ENCODE measurements around the gene THAP8. TPM values are rescaled to one million over a fixed set of nuclear protein-coding genes. Genes with fewer than 3 reads are reported as not detected.

The THAP8 gene
- polyA plus RNA-seq, 1 donor from 2014 or later: 5.6 TPM

Other genes with a start within 250 kb of the THAP8 start
- gene PRODH2, start 241.4 kb downstream of the THAP8 start, polyA plus RNA-seq: not detected
- not detected for gene NPHS1, start 201.8 kb downstream of the THAP8 start, polyA plus RNA-seq
- gene KIRREL2, start 197.4 kb downstream of the THAP8 start, polyA plus RNA-seq: not detected
- not detected for gene APLP1, start 185.7 kb downstream of the THAP8 start, polyA plus RNA-seq
- 28.6 TPM for gene NFKBID, start 153.7 kb downstream of the THAP8 start, polyA plus RNA-seq
- 118 TPM for gene HCST, start 151.8 kb downstream of the THAP8 start, polyA plus RNA-seq
- 13.7 TPM for gene TYROBP, start 146.0 kb downstream of the THAP8 start, polyA plus RNA-seq
- 0.15 TPM for gene LRFN3, start 117.9 kb downstream of the THAP8 start, polyA plus RNA-seq
- gene SDHAF1, start 59.1 kb downstream of the THAP8 start, polyA plus RNA-seq: 53.7 TPM
- not detected for gene SYNE4, start 45.5 kb downstream of the THAP8 start, polyA plus RNA-seq
- 15.7 TPM for gene ALKBH6, start 40.1 kb downstream of the THAP8 start, polyA plus RNA-seq
- 0.23 TPM for gene CLIP3, start 21.4 kb downstream of the THAP8 start, polyA plus RNA-seq
- 0.81 TPM for gene WDR62, start 612 bp upstream of the THAP8 start, polyA plus RNA-seq
- not detected for gene OVOL3, start 56.9 kb upstream of the THAP8 start, polyA plus RNA-seq
- gene POLR2I, start 60.6 kb upstream of the THAP8 start, polyA plus RNA-seq: 144 TPM
- gene TBCB, start 61.2 kb upstream of the THAP8 start, polyA plus RNA-seq: 269 TPM
- gene CAPNS1, start 85.8 kb upstream of the THAP8 start, polyA plus RNA-seq: 139 TPM
- gene COX7A1, start 98.2 kb upstream of the THAP8 start, polyA plus RNA-seq: not detected
- 3.8 TPM for gene ZNF565, start 160.4 kb upstream of the THAP8 start, polyA plus RNA-seq
- 69.0 TPM for gene ZNF146, start 160.8 kb upstream of the THAP8 start, polyA plus RNA-seq